HEK293 (cell line): Measurements from ENCODE around the gene CPNE2.
A peak's percentile ranks its signal among the peaks of the same experiment; 100 is the strongest.

Experiments
- GLIS1 ChIP-seq: fragments of 450-650 bp; formaldehyde crosslinking; IDR thresholded peaks from 2 replicates; pipeline ENCODE4 v1.5.1; 2016; ENCODE audit warnings: missing biosample characterization, missing genetic modification characterization
- SALL2 ChIP-seq: fragments of 450-650 bp; formaldehyde crosslinking; IDR thresholded peaks from 2 replicates; pipeline ENCODE4 v1.5.0; 2017; ENCODE audit warnings: missing biosample characterization, mild to moderate bottlenecking, missing genetic modification characterization, borderline replicate concordance
- TCF7L2 ChIP-seq: IDR thresholded peaks from 2 replicates; pipeline ENCODE4 v1.6.1; 2011; ENCODE audit warnings: low read depth, mild to moderate bottlenecking, inconsistent platforms, low read length, moderate library complexity, borderline replicate concordance
- WT1 ChIP-seq: fragments of 450-650 bp; formaldehyde crosslinking; IDR thresholded peaks from 2 replicates; pipeline ENCODE4 v1.5.1; 2016; ENCODE audit warnings: missing biosample characterization, missing genetic modification characterization
- ZNF112 ChIP-seq: fragments of 450-650 bp; formaldehyde crosslinking; IDR thresholded peaks from 2 replicates; pipeline ENCODE4 v1.5.0; 2017; ENCODE audit warnings: missing biosample characterization, missing genetic modification characterization
- ZNF114 ChIP-seq: fragments of 450-650 bp; formaldehyde crosslinking; IDR thresholded peaks from 2 replicates; pipeline ENCODE4 v1.5.0; 2017; ENCODE audit warnings: missing biosample characterization, missing genetic modification characterization
- ZNF174 ChIP-seq: fragments of 450-650 bp; formaldehyde crosslinking; IDR thresholded peaks from 2 replicates; pipeline ENCODE4 v1.5.0; 2017; ENCODE audit warnings: missing biosample characterization, mild to moderate bottlenecking, missing genetic modification characterization
- ZNF266 ChIP-seq: fragments of 450-650 bp; formaldehyde crosslinking; IDR thresholded peaks from 2 replicates; pipeline ENCODE4 v1.5.1; 2016; ENCODE audit warnings: missing biosample characterization, missing genetic modification characterization, low read depth
- ZNF292 ChIP-seq: fragments of 450-650 bp; formaldehyde crosslinking; IDR thresholded peaks from 2 replicates; pipeline ENCODE4 v1.5.1; 2016; ENCODE audit warnings: low read depth, missing biosample characterization, missing genetic modification characterization, borderline replicate concordance
- ZNF335 ChIP-seq: fragments of 450-650 bp; formaldehyde crosslinking; conservative IDR thresholded peaks from 2 replicates; pipeline ENCODE4 v1.5.1; 2016; ENCODE audit warnings: missing biosample characterization, missing genetic modification characterization
- ZNF416 ChIP-seq: fragments of 450-650 bp; formaldehyde crosslinking; IDR thresholded peaks from 2 replicates; pipeline ENCODE4 v1.5.1; 2016; ENCODE audit warnings: missing biosample characterization, missing genetic modification characterization
- ZNF544 ChIP-seq: fragments of 450-650 bp; formaldehyde crosslinking; IDR thresholded peaks from 2 replicates; pipeline ENCODE4 v1.5.0; 2017; ENCODE audit warnings: missing biosample characterization, missing genetic modification characterization
- ZNF561 ChIP-seq: fragments of 450-650 bp; IDR thresholded peaks from 2 replicates; pipeline ENCODE4 v1.5.1; 2018; ENCODE audit warnings: missing biosample characterization, missing genetic modification characterization, borderline replicate concordance
- ZNF626 ChIP-seq: fragments of 450-650 bp; sonication (Bioruptor Pico); formaldehyde crosslinking; IDR thresholded peaks from 2 replicates; pipeline ENCODE4 v1.5.1; 2018; ENCODE audit warnings: missing biosample characterization, missing genetic modification characterization, inconsistent platforms
- ZNF660 ChIP-seq: fragments of 450-650 bp; IDR thresholded peaks from 2 replicates; pipeline ENCODE4 v1.5.1; 2018; ENCODE audit warnings: missing biosample characterization, mild to moderate bottlenecking, missing genetic modification characterization
- ZNF777 ChIP-seq: fragments of 450-650 bp; formaldehyde crosslinking; IDR thresholded peaks from 2 replicates; pipeline ENCODE4 v1.5.1; 2017; ENCODE audit warnings: missing biosample characterization, missing genetic modification characterization, borderline replicate concordance
- TF ChIP-seq, protein P1 (sequence below): fragments of 450-650 bp; formaldehyde crosslinking; IDR thresholded peaks from 2 replicates; pipeline ENCODE4 v1.5.1; 2016; ENCODE audit warnings: missing biosample characterization, missing genetic modification characterization
- TF ChIP-seq, protein P2 (sequence below): fragments of 450-650 bp; formaldehyde crosslinking; IDR thresholded peaks from 2 replicates; pipeline ENCODE4 v1.5.1; 2016; ENCODE audit warnings: missing biosample characterization, missing genetic modification characterization
- TF ChIP-seq, protein P3 (sequence below): fragments of 450-650 bp; formaldehyde crosslinking; IDR thresholded peaks from 2 replicates; pipeline ENCODE4 v1.5.1; 2016; ENCODE audit warnings: missing biosample characterization, missing genetic modification characterization
- TF ChIP-seq, protein P4 (sequence below): fragments of 450-650 bp; IDR thresholded peaks from 2 replicates; pipeline ENCODE4 v1.5.1; 2018; ENCODE audit warnings: missing biosample characterization, mild to moderate bottlenecking, missing genetic modification characterization
- TF ChIP-seq, protein P5 (sequence below): fragments of 450-650 bp; formaldehyde crosslinking; conservative IDR thresholded peaks from 2 replicates; pipeline ENCODE4 v1.5.1; 2016; ENCODE audit warnings: low read depth, missing biosample characterization, missing genetic modification characterization

Gene CPNE2

DNA sequence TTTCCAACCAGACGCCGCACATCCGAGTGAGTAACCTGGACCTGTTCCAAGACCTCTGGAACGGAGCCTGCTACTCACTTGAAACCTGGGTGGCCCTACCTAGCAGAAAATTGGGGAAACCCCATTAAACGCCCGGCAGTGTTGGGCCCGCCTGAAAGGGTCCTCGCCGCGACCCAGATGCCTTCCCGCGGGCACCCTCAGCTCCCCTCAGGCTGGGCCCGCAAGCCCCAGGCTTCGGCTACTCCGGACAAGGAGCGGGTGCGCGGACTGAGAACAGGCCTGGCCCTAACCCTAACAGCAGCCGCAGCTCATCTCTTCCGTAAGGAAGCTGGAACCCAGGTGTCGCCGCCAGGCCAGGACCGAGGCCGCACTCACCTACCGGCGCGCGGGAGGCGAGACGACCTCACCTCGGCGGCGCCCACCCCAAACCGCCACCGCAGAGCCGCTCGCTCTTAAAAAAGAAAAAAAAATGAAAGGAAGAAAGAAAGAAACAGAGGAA, 93.1 kb downstream of the CPNE2 start (continued):
- TF ChIP-seq GLIS1 (no peak), ZNF112 (tag by site-specific recombination) (no peak), ZNF777 (peak; percentile 45; the same call in 1 of the 2 replicates), ZNF416 (tag by site-specific recombination) (no peak), SALL2 (tag by site-specific recombination) (no peak), WT1 (tag by site-specific recombination) (no peak), ZNF174 (tag by site-specific recombination) (no peak), ZNF266 (tag by site-specific recombination) (no peak), ZNF660 (no peak), ZNF114 (tag by site-specific recombination) (no peak), ZNF544 (tag by site-specific recombination) (no peak), TCF7L2 (no peak), ZNF561 (tag by site-specific recombination) (no peak), ZNF335 (tag by site-specific recombination) (peak; percentile 96), ZNF292 (no peak), ZNF626 (no peak)
- TF ChIP-seq, protein P1, sequence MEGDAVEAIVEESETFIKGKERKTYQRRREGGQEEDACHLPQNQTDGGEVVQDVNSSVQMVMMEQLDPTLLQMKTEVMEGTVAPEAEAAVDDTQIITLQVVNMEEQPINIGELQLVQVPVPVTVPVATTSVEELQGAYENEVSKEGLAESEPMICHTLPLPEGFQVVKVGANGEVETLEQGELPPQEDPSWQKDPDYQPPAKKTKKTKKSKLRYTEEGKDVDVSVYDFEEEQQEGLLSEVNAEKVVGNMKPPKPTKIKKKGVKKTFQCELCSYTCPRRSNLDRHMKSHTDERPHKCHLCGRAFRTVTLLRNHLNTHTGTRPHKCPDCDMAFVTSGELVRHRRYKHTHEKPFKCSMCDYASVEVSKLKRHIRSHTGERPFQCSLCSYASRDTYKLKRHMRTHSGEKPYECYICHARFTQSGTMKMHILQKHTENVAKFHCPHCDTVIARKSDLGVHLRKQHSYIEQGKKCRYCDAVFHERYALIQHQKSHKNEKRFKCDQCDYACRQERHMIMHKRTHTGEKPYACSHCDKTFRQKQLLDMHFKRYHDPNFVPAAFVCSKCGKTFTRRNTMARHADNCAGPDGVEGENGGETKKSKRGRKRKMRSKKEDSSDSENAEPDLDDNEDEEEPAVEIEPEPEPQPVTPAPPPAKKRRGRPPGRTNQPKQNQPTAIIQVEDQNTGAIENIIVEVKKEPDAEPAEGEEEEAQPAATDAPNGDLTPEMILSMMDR (tag by site-specific recombination) = peak; percentile 62
- TF ChIP-seq, protein P2, sequence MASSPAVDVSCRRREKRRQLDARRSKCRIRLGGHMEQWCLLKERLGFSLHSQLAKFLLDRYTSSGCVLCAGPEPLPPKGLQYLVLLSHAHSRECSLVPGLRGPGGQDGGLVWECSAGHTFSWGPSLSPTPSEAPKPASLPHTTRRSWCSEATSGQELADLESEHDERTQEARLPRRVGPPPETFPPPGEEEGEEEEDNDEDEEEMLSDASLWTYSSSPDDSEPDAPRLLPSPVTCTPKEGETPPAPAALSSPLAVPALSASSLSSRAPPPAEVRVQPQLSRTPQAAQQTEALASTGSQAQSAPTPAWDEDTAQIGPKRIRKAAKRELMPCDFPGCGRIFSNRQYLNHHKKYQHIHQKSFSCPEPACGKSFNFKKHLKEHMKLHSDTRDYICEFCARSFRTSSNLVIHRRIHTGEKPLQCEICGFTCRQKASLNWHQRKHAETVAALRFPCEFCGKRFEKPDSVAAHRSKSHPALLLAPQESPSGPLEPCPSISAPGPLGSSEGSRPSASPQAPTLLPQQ (tag by site-specific recombination) = peak; percentile 64; the same call in 1 of the 2 replicates
- TF ChIP-seq, protein P3, sequence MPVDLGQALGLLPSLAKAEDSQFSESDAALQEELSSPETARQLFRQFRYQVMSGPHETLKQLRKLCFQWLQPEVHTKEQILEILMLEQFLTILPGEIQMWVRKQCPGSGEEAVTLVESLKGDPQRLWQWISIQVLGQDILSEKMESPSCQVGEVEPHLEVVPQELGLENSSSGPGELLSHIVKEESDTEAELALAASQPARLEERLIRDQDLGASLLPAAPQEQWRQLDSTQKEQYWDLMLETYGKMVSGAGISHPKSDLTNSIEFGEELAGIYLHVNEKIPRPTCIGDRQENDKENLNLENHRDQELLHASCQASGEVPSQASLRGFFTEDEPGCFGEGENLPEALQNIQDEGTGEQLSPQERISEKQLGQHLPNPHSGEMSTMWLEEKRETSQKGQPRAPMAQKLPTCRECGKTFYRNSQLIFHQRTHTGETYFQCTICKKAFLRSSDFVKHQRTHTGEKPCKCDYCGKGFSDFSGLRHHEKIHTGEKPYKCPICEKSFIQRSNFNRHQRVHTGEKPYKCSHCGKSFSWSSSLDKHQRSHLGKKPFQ = no peak
- TF ChIP-seq, protein P4, sequence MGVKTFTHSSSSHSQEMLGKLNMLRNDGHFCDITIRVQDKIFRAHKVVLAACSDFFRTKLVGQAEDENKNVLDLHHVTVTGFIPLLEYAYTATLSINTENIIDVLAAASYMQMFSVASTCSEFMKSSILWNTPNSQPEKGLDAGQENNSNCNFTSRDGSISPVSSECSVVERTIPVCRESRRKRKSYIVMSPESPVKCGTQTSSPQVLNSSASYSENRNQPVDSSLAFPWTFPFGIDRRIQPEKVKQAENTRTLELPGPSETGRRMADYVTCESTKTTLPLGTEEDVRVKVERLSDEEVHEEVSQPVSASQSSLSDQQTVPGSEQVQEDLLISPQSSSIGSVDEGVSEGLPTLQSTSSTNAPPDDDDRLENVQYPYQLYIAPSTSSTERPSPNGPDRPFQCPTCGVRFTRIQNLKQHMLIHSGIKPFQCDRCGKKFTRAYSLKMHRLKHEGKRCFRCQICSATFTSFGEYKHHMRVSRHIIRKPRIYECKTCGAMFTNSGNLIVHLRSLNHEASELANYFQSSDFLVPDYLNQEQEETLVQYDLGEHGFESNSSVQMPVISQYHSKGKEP = no peak
- TF ChIP-seq, protein P5, sequence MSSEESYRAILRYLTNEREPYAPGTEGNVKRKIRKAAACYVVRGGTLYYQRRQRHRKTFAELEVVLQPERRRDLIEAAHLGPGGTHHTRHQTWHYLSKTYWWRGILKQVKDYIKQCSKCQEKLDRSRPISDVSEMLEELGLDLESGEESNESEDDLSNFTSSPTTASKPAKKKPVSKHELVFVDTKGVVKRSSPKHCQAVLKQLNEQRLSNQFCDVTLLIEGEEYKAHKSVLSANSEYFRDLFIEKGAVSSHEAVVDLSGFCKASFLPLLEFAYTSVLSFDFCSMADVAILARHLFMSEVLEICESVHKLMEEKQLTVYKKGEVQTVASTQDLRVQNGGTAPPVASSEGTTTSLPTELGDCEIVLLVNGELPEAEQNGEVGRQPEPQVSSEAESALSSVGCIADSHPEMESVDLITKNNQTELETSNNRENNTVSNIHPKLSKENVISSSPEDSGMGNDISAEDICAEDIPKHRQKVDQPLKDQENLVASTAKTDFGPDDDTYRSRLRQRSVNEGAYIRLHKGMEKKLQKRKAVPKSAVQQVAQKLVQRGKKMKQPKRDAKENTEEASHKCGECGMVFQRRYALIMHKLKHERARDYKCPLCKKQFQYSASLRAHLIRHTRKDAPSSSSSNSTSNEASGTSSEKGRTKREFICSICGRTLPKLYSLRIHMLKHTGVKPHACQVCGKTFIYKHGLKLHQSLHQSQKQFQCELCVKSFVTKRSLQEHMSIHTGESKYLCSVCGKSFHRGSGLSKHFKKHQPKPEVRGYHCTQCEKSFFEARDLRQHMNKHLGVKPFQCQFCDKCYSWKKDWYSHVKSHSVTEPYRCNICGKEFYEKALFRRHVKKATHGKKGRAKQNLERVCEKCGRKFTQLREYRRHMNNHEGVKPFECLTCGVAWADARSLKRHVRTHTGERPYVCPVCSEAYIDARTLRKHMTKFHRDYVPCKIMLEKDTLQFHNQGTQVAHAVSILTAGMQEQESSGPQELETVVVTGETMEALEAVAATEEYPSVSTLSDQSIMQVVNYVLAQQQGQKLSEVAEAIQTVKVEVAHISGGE (tag by site-specific recombination) = peak; percentile 90
